ENCODE results near the gene VSX1. TPM values are rescaled to one million over a fixed set of nuclear protein-coding genes. Genes with fewer than 3 reads are reported as not detected.

The VSX1 gene
- total and polyA plus RNA-seq, 4 experiments from 2014 or later = not detected

DNA sequence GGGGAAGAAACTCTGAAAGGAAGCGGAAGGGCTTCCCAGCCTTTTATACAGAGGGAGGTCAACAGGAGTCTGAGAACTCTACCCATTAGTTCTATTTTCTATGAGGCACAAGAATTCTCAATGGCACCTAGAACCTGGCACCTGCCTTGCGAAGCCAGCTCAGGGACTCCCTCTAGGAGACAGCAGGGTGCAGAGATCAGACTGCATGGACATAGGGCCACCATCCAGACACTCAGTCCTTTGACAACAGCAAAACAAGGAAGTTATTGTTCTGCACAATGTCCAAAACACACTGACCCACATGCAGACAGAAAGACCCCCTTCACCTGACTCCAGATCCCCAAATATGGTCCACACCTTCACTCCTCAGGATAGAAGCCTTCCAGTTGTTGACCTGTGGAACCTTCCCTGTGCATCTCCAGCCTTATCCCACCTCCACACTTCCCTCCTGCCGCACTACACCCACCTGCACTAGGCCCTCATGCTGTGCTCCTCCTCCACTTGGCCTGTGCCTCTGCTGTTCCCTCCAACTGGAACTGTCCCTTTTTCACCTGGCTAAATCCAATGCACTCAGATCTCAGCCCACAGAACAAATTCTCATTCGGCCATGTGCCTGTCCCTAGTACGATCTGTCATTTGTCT, 51.8 kb downstream of the VSX1 start:
- no peak for DNase-seq
- H3K4me3 ChIP-seq (ENCODE audit: low read length in 2 of 2) = no peak overlapping the region
- no peaks in the 10 kb centered on the region for H3K9me3 Mint-ChIP-seq
- peaks cover 9% of the 10 kb centered on the region for H3K36me3 ChIP-seq (ENCODE audit: insufficient read depth, low read length)
- peaks cover 17 to 53% (median 27%) of the 10 kb centered on the region in 4 donors for H3K4me1 Mint-ChIP-seq
- peak overlapping the region in 4 of 7 donors; percentile 18 to 80 (median 37) for H3K27ac Mint-ChIP-seq
- H3K27ac ChIP-seq (ENCODE audit: low read depth, low read length) = no peak overlapping the region
- H3K27me3 ChIP-seq (ENCODE audit: insufficient read depth, low read length) = no peaks in the 10 kb centered on the region
- H3K4me1 ChIP-seq (ENCODE audit: insufficient read depth, low read length) = no peaks in the 10 kb centered on the region
- peaks cover 19 to 45% of the 10 kb centered on the region in 2 donors for H3K36me3 Mint-ChIP-seq
- ChIA-PET CTCF (ENCODE audit: partially characterized antibody) (no interaction called here), POLR2A (ENCODE audit: partially characterized antibody) (interaction anchor here (1.1 kb wide), 1 partner anchor 28 kb away, joined by 4 read pairs; the partner anchor contains the start of gene ACSS1)
- H3K4me3 Mint-ChIP-seq = no peak overlapping the region
- intact Hi-C loops (cut with micrococcal nuclease) = no loop called here
- H3K27me3 Mint-ChIP-seq = no peaks in the 10 kb centered on the region
- H3K9me3 ChIP-seq (ENCODE audit: control insufficient read depth in 1 of 2, low read length in 2 of 2) = no peaks in the 10 kb centered on the region

DNA sequence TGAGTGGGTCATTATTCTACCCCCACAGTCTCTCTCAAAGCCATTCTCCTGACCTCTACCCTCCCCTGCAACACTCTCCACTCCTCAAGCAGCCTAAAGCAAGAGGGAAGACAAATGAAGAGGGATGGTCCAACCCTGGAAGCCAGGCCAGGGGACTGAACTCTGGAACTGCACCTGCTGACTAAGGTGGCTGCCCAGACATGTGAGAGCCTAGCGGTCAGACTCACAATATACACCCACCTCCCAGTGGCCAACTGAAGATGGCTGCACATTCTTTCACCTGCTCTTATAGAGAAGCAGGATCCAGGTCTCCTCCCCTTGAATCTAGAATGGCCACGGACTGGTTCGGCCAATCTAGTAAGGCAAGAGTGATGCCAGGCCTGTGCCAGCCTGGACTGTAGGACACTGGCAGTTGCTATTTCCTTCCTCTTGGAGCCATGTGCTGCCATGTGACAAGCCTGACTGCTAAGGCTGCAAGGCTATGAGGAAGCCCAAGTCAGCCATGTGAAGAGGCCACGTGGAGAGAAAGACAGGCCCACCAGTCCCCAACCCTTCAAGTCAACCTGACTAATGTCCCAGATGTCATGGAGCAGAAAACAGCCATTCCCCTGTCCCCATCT, 55.8 kb downstream of the VSX1 start:
- CTCF ChIA-PET (ENCODE audit: partially characterized antibody) = no interaction called here
- H3K27ac ChIP-seq (ENCODE audit: low read depth, low read length) = no peak overlapping the region
- peaks cover 17 to 48% (median 29%) of the 10 kb centered on the region in 4 donors for H3K4me1 Mint-ChIP-seq
- DNase-seq = no peak
- H3K4me3 ChIP-seq (ENCODE audit: low read length in 2 of 2) = no peak overlapping the region
- H3K4me3 Mint-ChIP-seq = peak overlapping the region in 1 of 8 donors; percentile 29
- no peaks in the 10 kb centered on the region for H3K27me3 Mint-ChIP-seq
- intact Hi-C loops (cut with micrococcal nuclease) = no loop called here
- H3K36me3 Mint-ChIP-seq = peaks cover 28 to 68% of the 10 kb centered on the region in 2 donors
- H3K9me3 ChIP-seq (ENCODE audit: control insufficient read depth in 1 of 2, low read length in 2 of 2) = no peaks in the 10 kb centered on the region
- POLR2A ChIA-PET (ENCODE audit: partially characterized antibody) = no interaction called here
- H3K9me3 Mint-ChIP-seq = no peaks in the 10 kb centered on the region
- H3K36me3 ChIP-seq (ENCODE audit: insufficient read depth, low read length) = peaks cover 21% of the 10 kb centered on the region
- H3K27me3 ChIP-seq (ENCODE audit: insufficient read depth, low read length) = no peaks in the 10 kb centered on the region
- H3K27ac Mint-ChIP-seq = peak overlapping the region in 4 of 7 donors; percentile 18 to 62 (median 24)
- no peaks in the 10 kb centered on the region for H3K4me1 ChIP-seq (ENCODE audit: insufficient read depth, low read length)

Other genes with a start within 250 kb of the VSX1 start
- 10 to 100 TPM; 23.2 to 23.3 TPM for gene CST7, start 132.9 kb downstream of the VSX1 start, total RNA-seq
- 10 to 100 TPM; 57.7 to 62.8 TPM for gene CST7, start 132.9 kb downstream of the VSX1 start, polyA plus RNA-seq
- 10 to 100 TPM; 48.4 to 50.0 TPM for gene APMAP, start 89.4 kb downstream of the VSX1 start, total RNA-seq
- 100 to 1,000 TPM in 1 of 2 donors, 10 to 100 TPM in 1; 70.7 to 130 TPM for gene APMAP, start 89.4 kb downstream of the VSX1 start, polyA plus RNA-seq
- 10 to 100 TPM; 55.4 to 56.5 TPM for gene ACSS1, start 24.0 kb downstream of the VSX1 start, total RNA-seq
- gene ACSS1, start 24.0 kb downstream of the VSX1 start, polyA plus RNA-seq = 10 to 100 TPM; 44.6 to 47.2 TPM
- gene ENTPD6, start 113.6 kb upstream of the VSX1 start, total RNA-seq = 10 to 100 TPM; 90.2 to 94.3 TPM
- 10 to 100 TPM; 42.1 to 45.8 TPM for gene ENTPD6, start 113.6 kb upstream of the VSX1 start, polyA plus RNA-seq
- gene PYGB, start 165.9 kb upstream of the VSX1 start, total RNA-seq = 10 to 100 TPM; 34.0 to 35.6 TPM
- gene PYGB, start 165.9 kb upstream of the VSX1 start, polyA plus RNA-seq = 10 to 100 TPM; 28.3 to 34.3 TPM